PC-3 (cell line): ENCODE results near the gene POLR1C. TPM values are rescaled to one million over a fixed set of nuclear protein-coding genes. Genes with fewer than 3 reads are reported as not detected.

ENCODE experiments used
- ATAC-seq: fragments of 200-7000 bp; cut with Tn5 transposase; 2 replicates; pipeline ENCODE4 v1.9.1; 2020; ENCODE audit warnings: mild to moderate bottlenecking, moderate library complexity
- BruUV-seq: library from RNA; stranded (reverse); fragments of 400-500 nt; replicated peaks from 2 replicates; lab custom pipeline; 2021; lab: Mats Ljungman, UMichigan
- CTCF ChIA-PET: fragments of 300-600 bp; sonication (Branson Sonifier 250); formaldehyde crosslinking; loops from one replicate; lab custom pipeline; 2022; ENCODE audit warnings: antibody characterized with exemption; lab: Charles Lee
- POLR2A ChIA-PET: fragments of 300-600 bp; sonication (Branson Sonifier 250); formaldehyde crosslinking; loops from one replicate; lab custom pipeline; 2022; ENCODE audit warnings: antibody characterized with exemption; ENCODE audit not compliant: unreplicated experiment; lab: Charles Lee
- DNase-seq: peaks from one replicate; pipeline ENCODE4 v3.0.0-alpha.2; 2015
- H2AFZ ChIP-seq: fragments of 300-600 bp; sonication (generic); 2 replicates; pipeline ENCODE4 v1.6.0; 2016; ENCODE audit warnings: antibody characterized with exemption, low read length
- H3F3A ChIP-seq: fragments of 300-600 bp; sonication (generic); one replicate; pipeline ENCODE4 v1.6.0; 2017; ENCODE audit warnings: antibody characterized with exemption, low read length, control low read depth, mild to moderate bottlenecking; ENCODE audit not compliant: unreplicated experiment
- H3K27ac ChIP-seq: fragments of 300-600 bp; sonication (generic); 2 replicates; pipeline ENCODE4 v1.5.1; 2016; ENCODE audit warnings: mild to moderate bottlenecking, low read length
- H3K27me3 ChIP-seq: fragments of 300-600 bp; sonication (generic); 2 replicates; pipeline ENCODE4 v1.6.1; 2016; ENCODE audit warnings: low read length, mixed read lengths
- H3K36me3 ChIP-seq: fragments of 300-600 bp; sonication (generic); 2 replicates; pipeline ENCODE4 v1.6.1; 2016; ENCODE audit warnings: low read depth, mixed run types, low read length, mixed read lengths
- H3K4me1 ChIP-seq: fragments of 300-600 bp; sonication (generic); 2 replicates; pipeline ENCODE4 v1.5.1; 2016; ENCODE audit warnings: low read length; ENCODE audit not compliant: insufficient read depth
- H3K4me2 ChIP-seq: fragments of 300-600 bp; sonication (generic); 2 replicates; pipeline ENCODE4 v1.6.0; 2016; ENCODE audit warnings: low read length
- H3K4me3 ChIP-seq: fragments of 300-600 bp; sonication (generic); 2 replicates; pipeline ENCODE4 v1.5.1; 2016; ENCODE audit warnings: mild to moderate bottlenecking, low read length, mixed read lengths
- H3K79me2 ChIP-seq: fragments of 300-600 bp; sonication (generic); 2 replicates; pipeline ENCODE4 v1.6.1; 2017; ENCODE audit warnings: low read length, mixed read lengths
- H3K9ac ChIP-seq: fragments of 300-600 bp; sonication (generic); 2 replicates; pipeline ENCODE4 v1.6.0; 2016; ENCODE audit warnings: mild to moderate bottlenecking, low read length
- H3K9me2 ChIP-seq: fragments of 300-600 bp; sonication (generic); replicated peaks from 2 replicates; pipeline ENCODE4 v1.6.1; 2016; ENCODE audit warnings: mixed run types, low read length, mixed read lengths
- H3K9me3 ChIP-seq: fragments of 300-600 bp; sonication (generic); 2 replicates; pipeline ENCODE4 v1.6.1; 2016; ENCODE audit warnings: low read length, mixed read lengths
- H4K20me1 ChIP-seq: fragments of 300-600 bp; sonication (generic); 2 replicates; pipeline ENCODE4 v1.6.1; 2016; ENCODE audit warnings: low read length, mixed read lengths
- CTCF ChIP-seq: fragments of 300-600 bp; sonication (generic); conservative IDR thresholded peaks from 2 replicates; pipeline ENCODE4 v1.5.1; 2017; ENCODE audit warnings: antibody characterized with exemption, low read depth, mild to moderate bottlenecking, low read length
- EZH2 ChIP-seq: fragments of 300-600 bp; sonication (generic); IDR thresholded peaks from one replicate; pipeline ENCODE4 v1.6.1; 2017; ENCODE audit warnings: antibody characterized with exemption, mild to moderate bottlenecking, low read length; ENCODE audit not compliant: unreplicated experiment
- EZH2phosphoT487 ChIP-seq: fragments of 300-600 bp; sonication (generic); IDR thresholded peaks from 2 replicates; pipeline ENCODE4 v1.6.1; 2018; ENCODE audit warnings: mild to moderate bottlenecking, antibody characterized with exemption, low read length, borderline replicate concordance
- intact Hi-C: fragments of 100-400 bp; cut with micrococcal nuclease; formaldehyde crosslinking; loops from 2 replicates; pipeline ENCODE4 v1.9.0; 2023
- total RNA-seq: library from RNA; depleted of rRNA; stranded (reverse); fragments of >200 nt; gene quantifications from 2 replicates; pipeline ENCODE4 v1.2.3, GENCODE V29; 2014

POLR1C gene
- total RNA-seq, 1 experiment from 2014 or later: 61.4 TPM

- no TSS peak for BruUV-seq
- ChIA-PET POLR2A (no interaction called here), CTCF (no interaction called here)
- Histone ChIP-seq H3K4me3 (no peak overlapping the region), H3K4me1 (peaks cover 4% of the 10 kb centered on the region; the same call in 1 of the 2 replicates), H3K27ac (no peak overlapping the region), H3K4me2 (no peak overlapping the region), H3K27me3 (no peaks in the 10 kb centered on the region), H3K9me3 (no peaks in the 10 kb centered on the region), H3K9me2 (no peaks in the 10 kb centered on the region), H3K79me2 (peaks cover 46% of the 10 kb centered on the region), H2AFZ (no peak overlapping the region), H4K20me1 (peaks cover 12% of the 10 kb centered on the region; the same call in 1 of the 2 replicates), H3F3A (no peaks in the 10 kb centered on the region), H3K36me3 (peaks cover under 1% of the 10 kb centered on the region; the same call in 1 of the 2 replicates), H3K9ac (no peak overlapping the region)
- intact Hi-C loops: no loop called here
- ATAC-seq: no peak
- no peak for DNase-seq
- TF ChIP-seq EZH2phosphoT487: no peak
- no peak for TF ChIP-seq CTCF
- no peak for TF ChIP-seq EZH2
Measured at GRCh38 chr6:43493833-43494232, 23.1 kb upstream of the POLR1C start.

GRCh38 chr6:43494321-43494720 is 22.6 kb upstream of the POLR1C start:
- no peak overlapping the region for H3K27ac ChIP-seq
- H2AFZ ChIP-seq: no peak overlapping the region
- TF ChIP-seq CTCF (no peak), EZH2 (no peak), EZH2phosphoT487 (no peak)
- H3K9ac ChIP-seq: no peak overlapping the region
- DNase-seq (no peak), ATAC-seq (no peak)
- H4K20me1 ChIP-seq: peaks cover 8% of the 10 kb centered on the region; the same call in 1 of the 2 replicates
- H3K4me2 ChIP-seq: no peak overlapping the region
- H3K36me3 ChIP-seq: peaks cover 6% of the 10 kb centered on the region
- peaks cover 4% of the 10 kb centered on the region; the same call in 1 of the 2 replicates for H3K4me1 ChIP-seq
- intact Hi-C loops: no loop called here
- CTCF ChIA-PET: no interaction called here
- no peaks in the 10 kb centered on the region for H3K9me3 ChIP-seq
- POLR2A ChIA-PET: no interaction called here
- no peaks in the 10 kb centered on the region for H3K9me2 ChIP-seq
- no peak overlapping the region for H3K4me3 ChIP-seq
- H3F3A ChIP-seq: no peaks in the 10 kb centered on the region
- peaks cover 45% of the 10 kb centered on the region for H3K79me2 ChIP-seq
- H3K27me3 ChIP-seq: no peaks in the 10 kb centered on the region
- BruUV-seq: no TSS peak

DNA sequence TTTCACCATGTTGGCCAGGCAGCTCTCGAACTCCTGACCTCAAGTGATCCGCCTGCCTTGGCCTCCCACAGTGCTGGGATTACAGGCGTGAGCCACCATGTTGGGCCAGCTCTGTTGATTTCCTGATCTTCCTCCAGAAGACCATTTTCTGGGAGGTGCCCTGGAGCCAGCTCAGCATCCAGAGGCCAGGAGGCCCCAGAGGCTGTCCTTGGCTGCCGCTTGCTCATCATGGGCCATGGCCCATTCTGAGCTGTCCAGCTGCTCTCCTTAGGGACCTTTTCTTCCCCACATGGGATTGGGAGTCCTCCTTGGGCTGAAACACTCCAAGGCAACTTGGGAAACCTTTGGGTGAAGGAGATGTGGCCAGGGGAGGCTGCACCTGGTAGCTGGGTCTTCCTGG is 22.1 kb upstream of the POLR1C start:
- no peak overlapping the region for H2AFZ ChIP-seq
- peaks cover 4% of the 10 kb centered on the region; the same call in 1 of the 2 replicates for H3K4me1 ChIP-seq
- H3K9me3 ChIP-seq: no peaks in the 10 kb centered on the region
- no peaks in the 10 kb centered on the region for H3K27me3 ChIP-seq
- intact Hi-C loops: no loop called here
- 0 out of 2 replicates have a peak, but pooled peaks cover 7% of the 10 kb centered on the region for H4K20me1 ChIP-seq
- H3K36me3 ChIP-seq: peaks cover 7% of the 10 kb centered on the region
- no peak overlapping the region for H3K4me3 ChIP-seq
- CTCF ChIA-PET: no interaction called here
- POLR2A ChIA-PET: no interaction called here
- TF ChIP-seq CTCF: no peak
- no peak for TF ChIP-seq EZH2phosphoT487
- TF ChIP-seq EZH2: no peak
- no peak overlapping the region for H3K4me2 ChIP-seq
- H3F3A ChIP-seq: no peaks in the 10 kb centered on the region
- H3K79me2 ChIP-seq: peaks cover 41% of the 10 kb centered on the region
- no peak overlapping the region for H3K9ac ChIP-seq
- DNase-seq (no peak), ATAC-seq (no peak)
- no peaks in the 10 kb centered on the region for H3K9me2 ChIP-seq
- no TSS peak for BruUV-seq
- no peak overlapping the region for H3K27ac ChIP-seq
